ENCODE measurements around the gene GARRE1. TPM values are rescaled to one million over a fixed set of nuclear protein-coding genes. Genes with fewer than 3 reads are reported as not detected.

GARRE1 gene
- total and polyA plus RNA-seq, 2 experiments from 2014 or later = 9.0 to 16.3 TPM

DNA sequence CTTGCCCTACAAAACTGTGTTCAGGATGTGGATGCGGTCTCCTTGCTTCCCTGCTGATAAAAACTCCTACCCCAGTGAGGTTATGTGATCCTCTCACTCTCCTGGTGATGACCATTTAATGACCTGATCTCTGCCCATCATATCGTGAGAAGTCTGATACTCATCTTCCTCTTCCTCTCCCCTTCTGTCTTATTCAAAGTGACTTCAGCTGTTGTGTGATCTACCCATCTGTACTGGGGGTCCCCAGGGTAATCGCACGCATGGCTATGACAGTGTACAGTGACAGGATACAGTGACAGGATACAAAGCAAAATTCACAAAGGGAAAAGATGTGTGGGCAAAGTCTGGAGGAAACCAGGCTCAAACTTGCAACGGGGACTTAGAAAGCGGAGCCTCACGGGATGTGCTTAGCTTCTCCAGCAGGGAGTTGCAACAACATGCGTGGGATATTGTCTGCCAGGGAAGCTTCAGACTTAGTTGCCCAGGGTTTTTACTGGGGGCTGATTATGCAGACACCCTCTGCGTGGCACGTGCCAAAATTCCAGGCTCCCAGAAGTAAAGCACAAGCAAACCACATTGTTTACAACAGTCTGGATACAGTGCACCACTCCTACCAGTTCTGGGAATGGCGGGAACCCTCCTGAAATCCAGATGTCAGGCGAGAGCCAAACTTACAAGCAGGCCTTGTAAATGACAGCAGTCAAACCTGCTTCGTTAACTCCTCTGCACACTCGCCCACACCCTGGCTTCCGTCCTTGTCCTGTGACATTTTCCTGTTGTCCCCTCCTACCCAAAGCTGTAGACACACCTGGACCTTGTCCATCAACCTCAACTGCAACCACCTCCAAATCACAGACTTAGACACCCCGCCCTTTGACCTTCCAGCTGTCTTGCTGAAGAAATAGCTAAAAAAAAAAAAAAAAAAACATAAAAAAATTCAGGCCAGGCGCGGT lies 18.0 kb upstream of the GARRE1 start:
- H3K4me3 ChIP-seq = no peak overlapping the region
- peak overlapping the region; percentile 51 for H3K4me2 ChIP-seq
- DNase-seq (ENCODE audit: low spot score) = peak; percentile 38
- H3K9me2 ChIP-seq (replicated peaks; ENCODE audit: insufficient read depth) = no peaks in the 10 kb centered on the region
- H2AFZ ChIP-seq = no peak overlapping the region
- H3K79me2 ChIP-seq = peaks cover 6% of the 10 kb centered on the region
- no peaks in the 10 kb centered on the region for H4K20me1 ChIP-seq (ENCODE audit: insufficient read depth, poor library complexity, severe bottlenecking)
- peak overlapping the region; percentile 55 for H3K27ac ChIP-seq
- TF ChIP-seq EZH2phosphoT487 (IDR thresholded peaks at IDR 0.05; ENCODE audit: low read depth, severe bottlenecking, unreplicated experiment) = no peak
- no peak for TF ChIP-seq EZH2 (IDR thresholded peaks at IDR 0.05; ENCODE audit: borderline replicate concordance)
- TF ChIP-seq, protein P1, sequence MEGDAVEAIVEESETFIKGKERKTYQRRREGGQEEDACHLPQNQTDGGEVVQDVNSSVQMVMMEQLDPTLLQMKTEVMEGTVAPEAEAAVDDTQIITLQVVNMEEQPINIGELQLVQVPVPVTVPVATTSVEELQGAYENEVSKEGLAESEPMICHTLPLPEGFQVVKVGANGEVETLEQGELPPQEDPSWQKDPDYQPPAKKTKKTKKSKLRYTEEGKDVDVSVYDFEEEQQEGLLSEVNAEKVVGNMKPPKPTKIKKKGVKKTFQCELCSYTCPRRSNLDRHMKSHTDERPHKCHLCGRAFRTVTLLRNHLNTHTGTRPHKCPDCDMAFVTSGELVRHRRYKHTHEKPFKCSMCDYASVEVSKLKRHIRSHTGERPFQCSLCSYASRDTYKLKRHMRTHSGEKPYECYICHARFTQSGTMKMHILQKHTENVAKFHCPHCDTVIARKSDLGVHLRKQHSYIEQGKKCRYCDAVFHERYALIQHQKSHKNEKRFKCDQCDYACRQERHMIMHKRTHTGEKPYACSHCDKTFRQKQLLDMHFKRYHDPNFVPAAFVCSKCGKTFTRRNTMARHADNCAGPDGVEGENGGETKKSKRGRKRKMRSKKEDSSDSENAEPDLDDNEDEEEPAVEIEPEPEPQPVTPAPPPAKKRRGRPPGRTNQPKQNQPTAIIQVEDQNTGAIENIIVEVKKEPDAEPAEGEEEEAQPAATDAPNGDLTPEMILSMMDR (IDR thresholded peaks at IDR 0.05; ENCODE audit: poor library complexity) = no peak
- no peaks in the 10 kb centered on the region for H3K4me1 ChIP-seq (ENCODE audit: insufficient read depth)
- H3K27me3 ChIP-seq = no peaks in the 10 kb centered on the region
- H3K9me3 ChIP-seq (ENCODE audit: low read depth) = no peaks in the 10 kb centered on the region
- WGBS (ENCODE audit: low lambda C conversion rate, missing lambda C conversion rate) = 79% methylated on average over 18 of the region's 18 CpGs
- H3K36me3 ChIP-seq (replicated peaks; ENCODE audit: insufficient read depth, low read depth) = no peaks in the 10 kb centered on the region

GRCh38 chr19:34237283-34237682 lies 17.1 kb upstream of the GARRE1 start:
- DNase-seq (ENCODE audit: low spot score) = no peak
- Histone ChIP-seq H3K9me2 (replicated peaks; ENCODE audit: insufficient read depth) (no peaks in the 10 kb centered on the region), H3K4me2 (no peak overlapping the region), H3K36me3 (replicated peaks; ENCODE audit: insufficient read depth, low read depth) (no peaks in the 10 kb centered on the region), H2AFZ (no peak overlapping the region), H3K79me2 (peaks cover 6% of the 10 kb centered on the region), H3K9me3 (ENCODE audit: low read depth) (no peaks in the 10 kb centered on the region), H3K27me3 (no peaks in the 10 kb centered on the region), H3K4me3 (no peak overlapping the region), H3K27ac (no peak overlapping the region), H4K20me1 (ENCODE audit: insufficient read depth, poor library complexity, severe bottlenecking) (no peaks in the 10 kb centered on the region), H3K4me1 (ENCODE audit: insufficient read depth) (no peaks in the 10 kb centered on the region)
- no peak for TF ChIP-seq EZH2 (IDR thresholded peaks at IDR 0.05; ENCODE audit: borderline replicate concordance)
- TF ChIP-seq, protein P1 (IDR thresholded peaks at IDR 0.05; ENCODE audit: poor library complexity) = no peak
- TF ChIP-seq EZH2phosphoT487 (IDR thresholded peaks at IDR 0.05; ENCODE audit: low read depth, severe bottlenecking, unreplicated experiment) = no peak
- 77% methylated on average over 3 of the region's 3 CpGs for WGBS (ENCODE audit: low lambda C conversion rate, missing lambda C conversion rate)

- 100% methylated on average over 4 of the region's 4 CpGs for WGBS (ENCODE audit: low lambda C conversion rate, missing lambda C conversion rate)
- H3K36me3 ChIP-seq (replicated peaks; ENCODE audit: insufficient read depth, low read depth) = no peaks in the 10 kb centered on the region
- H3K27me3 ChIP-seq = no peaks in the 10 kb centered on the region
- no peaks in the 10 kb centered on the region for H4K20me1 ChIP-seq (ENCODE audit: insufficient read depth, poor library complexity, severe bottlenecking)
- no peaks in the 10 kb centered on the region for H3K9me3 ChIP-seq (ENCODE audit: low read depth)
- peaks cover 6% of the 10 kb centered on the region for H3K79me2 ChIP-seq
- no peak overlapping the region for H3K27ac ChIP-seq
- TF ChIP-seq, protein P1 (IDR thresholded peaks at IDR 0.05; ENCODE audit: poor library complexity) = no peak
- no peak for TF ChIP-seq EZH2phosphoT487 (IDR thresholded peaks at IDR 0.05; ENCODE audit: low read depth, severe bottlenecking, unreplicated experiment)
- no peak overlapping the region for H3K4me3 ChIP-seq
- DNase-seq (ENCODE audit: low spot score) = no peak
- H3K9me2 ChIP-seq (replicated peaks; ENCODE audit: insufficient read depth) = no peaks in the 10 kb centered on the region
- no peak overlapping the region for H3K4me2 ChIP-seq
- H3K4me1 ChIP-seq (ENCODE audit: insufficient read depth) = no peaks in the 10 kb centered on the region
- no peak overlapping the region for H2AFZ ChIP-seq
Measured at GRCh38 chr19:34237939-34238338, 16.4 kb upstream of the GARRE1 start.
